Adrenal gland (tissue), 12 donors: ENCODE measurements around the gene ST6GALNAC3. TPM values are rescaled to one million over a fixed set of nuclear protein-coding genes. Genes with fewer than 3 reads are reported as not detected.

Source experiments
- DNase-seq, 7 donors: peaks; one replicate each; pipeline ENCODE4 v3.0.0-alpha.2; 2019 to 2020
- H3K27ac ChIP-seq, 5 donors: fragments of 200-600 bp; sonication (generic) in 4 of 5; 1 replicate in 3 of 5; 2 replicates in 2 of 5; pipeline versions ENCODE4 v1.5.1 to v1.8.0; 2016 to 2020; ENCODE audit warnings: mild to moderate bottlenecking in 1 of 5
- H3K27me3 ChIP-seq: fragments of 200-600 bp; 2 replicates; pipeline ENCODE4 v1.8.0; 2021
- H3K36me3 ChIP-seq, 2 donors: fragments of 200-600 bp; replicated peaks in 1 of 2; 1 replicate in 1 of 2; 2 replicates in 1 of 2; pipeline versions ENCODE4 v1.5.1 to v1.8.0; 2018 to 2022
- H3K4me1 ChIP-seq, 2 donors: fragments of 200-600 bp; replicated peaks in 1 of 2; 1 replicate in 1 of 2; 2 replicates in 1 of 2; pipeline versions ENCODE4 v1.5.1 to v1.8.0; 2018 to 2021
- H3K4me3 ChIP-seq, 4 donors: fragments of 200-600 bp; sonication (generic) in 3 of 4; one replicate each; pipeline ENCODE4 v1.5.1; 2016 to 2018
- H3K9me3 ChIP-seq, 3 donors: fragments of 200-600 bp; sonication (generic) in 1 of 3; replicated peaks in 1 of 3; 1 replicate in 2 of 3; 2 replicates in 1 of 3; pipeline versions ENCODE4 v1.5.1 to v1.8.0; 2016 to 2021
- CTCF ChIP-seq, 6 experiments: fragments of 450-650 bp in 4 of 6; fragments of 200-600 bp in 2 of 6; sonication (generic) in 1 of 6; IDR thresholded peaks; 1 replicate in 5 of 6; 2 replicates in 1 of 6; pipeline versions ENCODE4 v1.5.1 to v1.8.0; 2016 to 2021; ENCODE audit warnings: antibody characterized with exemption in 6 of 6, mild to moderate bottlenecking in 2 of 6, moderate library complexity in 1 of 6
- POLR2A ChIP-seq, 2 donors: fragments of 450-650 bp; IDR thresholded peaks; one replicate each; pipeline ENCODE4 v1.6.1; 2017; ENCODE audit warnings: antibody characterized with exemption in 2 of 2, mild to moderate bottlenecking in 2 of 2, moderate library complexity in 1 of 2
- WGBS, 4 donors: extraction: QIAGEN DNeasy Blood & Tissue Kit in 2 of 4; methylation state at CpG; one replicate each; pipeline versions ENCODE4 v1.1.5 to v1.1.7; 2013 to 2017; 5-methylcytosine and 5-hydroxymethylcytosine counted together
- intact Hi-C, 2 donors: fragments of 100-400 bp; cut with DNase I; formaldehyde crosslinking; loops; one replicate each; pipeline versions ENCODE4 v1.14.1 to v1.15.0; 2022 to 2023
- polyA plus RNA-seq, 3 donors: library from polyadenylated mRNA; stranded (reverse); fragments of 200-250 nt in 2 of 3; fragments of 350-450 nt in 1 of 3; fragmentation: Illumina TruSeq in 1 of 3; extraction: RNeasy Lipid Tissue Mini Kit (QIAGEN cat#74804) in 1 of 3; gene quantifications; one replicate each; pipeline ENCODE4 v1.2.3, GENCODE V29; 2013 to 2014
- total RNA-seq, 9 donors: library from RNA; depleted of rRNA in 4 of 9; stranded (reverse); fragments of >200 nt in 4 of 9; fragments of 120-200 nt in 1 of 9; fragmentation: NEBNext Ultra II Directional in 1 of 9; extraction: Animal tissue kit (Norgen Biotek cat#: 25700) in 1 of 9; gene quantifications; one replicate each; pipeline versions ENCODE4 v1.1.0 to v1.2.4, GENCODE V29; 2013 to 2023
- donor health status: healthy with polysubstance abuse.
- donor health status: Bipolar disorder and iron deficiency.
- donor health status: DM: yes; HTN: yes; CAD: no.
- donor health status: DM: no; HTN: no; CAD: no.
- donor health status: DM: no; HTN: no; CAD: no.
- donor health status: DM: yes; HTN: yes; CAD: no.

Gene ST6GALNAC3
- total and polyA plus RNA-seq, 12 donors: 1.4 to 11.5 (median 5.9) TPM

DNA sequence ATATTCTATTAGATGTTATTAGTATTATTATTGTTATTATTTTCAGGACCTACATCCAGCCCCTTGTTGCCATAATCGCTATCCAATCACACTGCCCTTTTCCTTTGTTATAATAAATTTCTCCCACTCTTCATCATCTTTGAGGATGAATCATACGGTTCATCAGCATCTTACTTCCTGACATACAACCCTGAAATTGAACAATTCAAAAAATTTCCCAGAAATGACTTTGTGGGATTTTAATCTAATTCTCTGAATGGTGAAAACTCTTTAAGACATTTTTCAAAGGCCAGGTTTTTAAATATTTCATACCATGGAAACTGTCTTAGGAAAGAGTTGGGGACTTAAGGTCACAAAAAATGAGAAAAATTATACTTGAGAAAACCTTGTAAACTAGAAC is 353.5 kb downstream of the ST6GALNAC3 start:
- no peak for DNase-seq
- H3K4me3 ChIP-seq: no peak overlapping the region
- no peaks in the 10 kb centered on the region for H3K27me3 ChIP-seq
- H3K4me1 ChIP-seq: no peaks in the 10 kb centered on the region
- no peaks in the 10 kb centered on the region for H3K9me3 ChIP-seq
- WGBS, 4 donors: 78 to 86% (median 83%) methylated on average over 2 of the region's 2 CpGs
- no peak overlapping the region for H3K27ac ChIP-seq
- TF ChIP-seq CTCF (IDR thresholded peaks at IDR 0.05) (no peak), POLR2A (IDR thresholded peaks at IDR 0.05) (no peak)
- no peaks in the 10 kb centered on the region for H3K36me3 ChIP-seq
- intact Hi-C loops: no loop called here

DNA sequence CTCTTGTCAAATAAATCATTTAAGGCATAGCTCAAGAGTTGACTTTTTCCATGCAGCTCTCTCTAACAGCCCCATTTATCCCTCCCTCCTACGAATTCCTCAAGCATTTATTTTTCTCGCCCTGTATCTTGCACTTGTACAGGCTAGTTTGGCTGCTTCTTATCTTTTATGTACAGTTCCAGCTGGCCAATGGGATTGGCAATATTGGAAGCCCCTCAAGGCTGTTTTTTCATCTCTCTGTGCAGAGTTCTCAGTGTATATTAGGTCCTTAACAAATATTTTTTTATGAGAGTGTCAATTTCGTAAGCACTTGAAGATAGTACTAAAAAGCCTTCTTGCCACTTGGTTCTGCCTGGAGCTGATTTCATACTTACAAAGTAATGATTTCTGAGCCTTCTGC is 356.0 kb downstream of the ST6GALNAC3 start:
- TF ChIP-seq POLR2A (IDR thresholded peaks at IDR 0.05): no peak
- no peak for TF ChIP-seq CTCF (IDR thresholded peaks at IDR 0.05)
- intact Hi-C loops: no loop called here
- no peak overlapping the region for H3K27ac ChIP-seq

GRCh38 chr1:76433526-76433925 is 359.0 kb downstream of the ST6GALNAC3 start:
- Histone ChIP-seq H3K9me3 (no peaks in the 10 kb centered on the region), H3K4me1 (no peaks in the 10 kb centered on the region), H3K27me3 (no peaks in the 10 kb centered on the region), H3K27ac (no peak overlapping the region), H3K36me3 (no peaks in the 10 kb centered on the region), H3K4me3 (no peak overlapping the region)
- TF ChIP-seq POLR2A (IDR thresholded peaks at IDR 0.05) (no peak), CTCF (IDR thresholded peaks at IDR 0.05) (no peak)
- intact Hi-C loops: no loop called here
- DNase-seq: no peak

More for the DNA sequence above, 356.0 kb downstream of the ST6GALNAC3 start:
- no peaks in the 10 kb centered on the region for H3K36me3 ChIP-seq
- 50 to 56% (median 51%) methylated on average over 3 of the region's 3 CpGs for WGBS, 4 donors
- no peak overlapping the region for H3K4me3 ChIP-seq
- no peaks in the 10 kb centered on the region for H3K27me3 ChIP-seq
- no peaks in the 10 kb centered on the region for H3K9me3 ChIP-seq
- DNase-seq: no peak
- no peaks in the 10 kb centered on the region for H3K4me1 ChIP-seq

GRCh38 chr1:76443217-76443616 is 368.7 kb downstream of the ST6GALNAC3 start:
- Histone ChIP-seq H3K9me3 (no peaks in the 10 kb centered on the region), H3K36me3 (no peaks in the 10 kb centered on the region), H3K27ac (no peak overlapping the region), H3K27me3 (no peaks in the 10 kb centered on the region), H3K4me1 (no peaks in the 10 kb centered on the region), H3K4me3 (no peak overlapping the region)
- no peak for DNase-seq
- TF ChIP-seq POLR2A (IDR thresholded peaks at IDR 0.05) (no peak), CTCF (IDR thresholded peaks at IDR 0.05) (no peak)
- intact Hi-C loops: no loop called here
- WGBS, 4 donors: 76 to 90% (median 82%) methylated on average over 3 of the region's 3 CpGs
